Large intestine (tissue), 3 donors: Measurements from ENCODE around the gene C14orf119. TPM values are rescaled to one million over a fixed set of nuclear protein-coding genes. Genes with fewer than 3 reads are reported as not detected.

ENCODE experiments used
- DNase-seq, 2 donors: peaks; one replicate each; pipeline versions ENCODE4 v3.0.0 to v3.0.0-alpha.2; 2013
- H3K27ac ChIP-seq: one replicate; pipeline ENCODE4 v1.5.1; 2013; ENCODE audit warnings: low read length
- H3K27me3 ChIP-seq: 2 replicates; pipeline ENCODE4 v1.6.1; 2013; ENCODE audit warnings: low read length; ENCODE audit not compliant: control insufficient read depth, insufficient read depth
- H3K36me3 ChIP-seq: 2 replicates; pipeline ENCODE4 v1.6.1; 2013; ENCODE audit warnings: low read length; ENCODE audit not compliant: control insufficient read depth, insufficient read depth
- H3K4me1 ChIP-seq: one replicate; pipeline ENCODE4 v1.6.1; 2013; ENCODE audit warnings: low read length; ENCODE audit not compliant: control insufficient read depth, insufficient read depth
- H3K4me3 ChIP-seq: one replicate; pipeline ENCODE4 v1.5.1; 2013; ENCODE audit warnings: low read length
- H3K9me3 ChIP-seq: one replicate; pipeline ENCODE4 v1.6.1; 2013; ENCODE audit warnings: mild to moderate bottlenecking, low read depth, low read length, moderate library complexity; ENCODE audit not compliant: control insufficient read depth
- WGBS: methylation state at CpG from one replicate; pipeline ENCODE4 v1.1.5; 2013; ENCODE audit warnings: low lambda C conversion rate; ENCODE audit not compliant: insufficient coverage; 5-methylcytosine and 5-hydroxymethylcytosine counted together
- polyA plus RNA-seq: library from polyadenylated mRNA; unstranded; fragments of 120-200 nt; gene quantifications from one replicate; pipeline ENCODE4 v1.2.1, GENCODE V29; 2013

C14orf119 gene
- polyA plus RNA-seq, 1 donor = 60.9 TPM

DNA sequence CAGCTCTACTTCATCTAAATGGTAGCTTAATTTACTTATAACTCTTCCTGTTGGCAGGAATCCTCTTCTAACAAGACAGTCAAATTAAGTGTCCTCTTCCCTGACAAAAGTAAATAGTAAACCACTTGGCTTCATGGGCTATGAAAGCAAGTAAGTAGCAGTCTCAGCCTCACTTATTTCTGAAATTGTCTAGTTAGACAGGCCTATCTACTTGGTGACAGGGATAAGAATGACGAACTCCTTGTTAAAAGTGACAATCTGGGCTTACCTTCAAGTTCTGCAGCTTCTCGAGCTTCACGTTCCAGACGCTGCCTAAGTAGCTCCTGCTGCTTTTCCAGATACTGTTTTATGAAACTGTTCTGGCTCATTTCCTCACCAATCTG, 5.1 kb upstream of the C14orf119 start:
- no CpG with 5 or more reads among the region's 4 CpGs for WGBS
- H3K27ac ChIP-seq = no peak overlapping the region
- no peaks in the 10 kb centered on the region for H3K9me3 ChIP-seq
- H3K4me1 ChIP-seq = peaks cover 18% of the 10 kb centered on the region
- DNase-seq = no peak
- H3K36me3 ChIP-seq = peaks cover 63% of the 10 kb centered on the region
- H3K27me3 ChIP-seq = no peaks in the 10 kb centered on the region
- no peak overlapping the region for H3K4me3 ChIP-seq

DNA sequence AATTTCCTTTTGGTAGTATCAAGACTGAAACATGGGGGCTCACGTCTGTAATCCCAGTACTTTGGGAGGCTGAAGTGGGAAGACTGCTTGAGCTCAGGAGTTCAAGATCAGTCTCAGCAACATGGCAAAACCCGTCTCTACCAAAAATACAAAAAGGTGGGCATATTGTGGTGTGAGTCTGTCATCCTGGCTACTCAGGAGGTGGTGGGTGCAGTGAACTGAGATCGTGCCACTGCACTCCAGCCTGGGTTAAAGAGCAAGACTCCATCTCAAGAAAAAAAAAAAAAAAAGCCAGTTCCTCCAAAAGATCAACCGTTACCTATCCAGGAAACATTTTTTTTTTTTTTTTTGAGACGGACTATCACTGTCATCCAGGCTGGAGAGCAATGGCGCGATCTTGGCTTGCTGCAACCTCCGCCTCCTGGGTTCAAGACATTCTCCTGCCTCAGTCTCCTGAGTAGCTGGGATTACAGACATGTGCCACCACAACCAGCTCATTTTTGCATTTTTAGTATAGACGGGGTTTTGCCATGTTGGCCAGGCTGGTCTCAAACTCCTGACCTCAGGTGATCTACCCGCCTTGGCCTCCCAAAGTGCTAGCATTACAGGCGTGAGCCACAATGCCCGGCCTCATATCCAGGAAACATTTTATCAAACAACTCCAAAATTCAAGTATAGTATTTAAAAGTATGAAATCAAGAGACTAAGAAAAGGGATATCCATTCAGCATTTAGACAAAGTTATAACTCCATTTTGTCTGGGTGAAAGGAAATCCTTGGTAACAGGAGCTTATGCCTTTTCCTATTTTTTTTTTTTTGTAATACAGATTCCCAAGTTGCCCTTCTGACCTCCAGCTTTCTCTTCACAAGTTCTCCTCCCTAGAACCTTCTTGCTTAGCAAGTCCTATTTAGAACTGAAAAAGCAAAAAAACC, 3.7 kb upstream of the C14orf119 start:
- WGBS = no CpG with 5 or more reads among the region's 12 CpGs

GRCh38 chr14:23093104-23093503, 2.2 kb upstream of the C14orf119 start:
- H3K4me1 ChIP-seq = peaks cover 13% of the 10 kb centered on the region
- H3K9me3 ChIP-seq = no peaks in the 10 kb centered on the region
- DNase-seq = no peak
- H3K27me3 ChIP-seq = no peaks in the 10 kb centered on the region
- H3K4me3 ChIP-seq = peak overlapping the region; percentile 95
- peaks cover 48% of the 10 kb centered on the region for H3K36me3 ChIP-seq
- WGBS = 50% methylated on average over 1 of the region's 2 CpGs
- no peak overlapping the region for H3K27ac ChIP-seq

More for the DNA sequence above, 3.7 kb upstream of the C14orf119 start:
- no peaks in the 10 kb centered on the region for H3K9me3 ChIP-seq
- no peak overlapping the region for H3K27ac ChIP-seq
- H3K27me3 ChIP-seq = no peaks in the 10 kb centered on the region
- DNase-seq = no peak
- H3K36me3 ChIP-seq = peaks cover 52% of the 10 kb centered on the region
- peaks cover 13% of the 10 kb centered on the region for H3K4me1 ChIP-seq
- H3K4me3 ChIP-seq = no peak overlapping the region

- Histone ChIP-seq H3K27ac (no peak overlapping the region), H3K4me1 (peaks cover 13% of the 10 kb centered on the region), H3K4me3 (peak overlapping the region; percentile 95), H3K36me3 (peaks cover 48% of the 10 kb centered on the region), H3K9me3 (no peaks in the 10 kb centered on the region), H3K27me3 (no peaks in the 10 kb centered on the region)
- no peak for DNase-seq
- 60% methylated on average over 1 of the region's 2 CpGs for WGBS
These were observed 1.8 kb upstream of the C14orf119 start for GRCh38 chr14:23093526-23093925.

DNA sequence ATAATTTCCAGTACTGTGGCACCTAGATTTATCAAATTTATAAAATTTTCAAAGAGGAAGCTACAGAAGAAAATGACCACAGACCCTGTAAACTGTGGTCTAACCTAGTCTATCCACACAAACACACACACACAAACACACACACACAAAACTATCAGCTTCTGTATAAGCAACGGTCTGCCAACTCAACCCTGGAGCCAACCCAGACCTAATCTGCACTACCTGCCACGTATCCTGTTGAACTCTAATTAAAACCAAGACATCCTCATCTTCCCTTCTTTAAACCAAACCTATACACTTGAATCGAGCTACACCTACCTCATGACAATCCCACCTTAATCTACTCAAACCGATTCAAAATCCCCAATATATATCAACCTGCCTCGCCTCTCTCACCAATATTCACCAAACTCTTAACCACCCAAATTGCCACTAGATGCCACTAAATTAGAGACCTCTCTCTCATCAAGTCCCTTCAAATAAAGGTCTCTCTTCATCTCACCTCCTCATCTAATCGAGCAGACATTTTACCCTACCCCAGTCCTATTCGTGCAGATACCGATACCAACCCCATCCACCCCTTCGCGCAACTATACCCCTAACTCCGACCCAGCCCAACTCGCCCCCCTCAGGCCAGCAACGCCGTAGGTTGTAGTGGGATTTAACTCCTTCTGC, 1.2 kb upstream of the C14orf119 start:
- no peaks in the 10 kb centered on the region for H3K27me3 ChIP-seq
- H3K27ac ChIP-seq = peak overlapping the region; percentile 98
- peaks cover 13% of the 10 kb centered on the region for H3K4me1 ChIP-seq
- peaks cover 46% of the 10 kb centered on the region for H3K36me3 ChIP-seq
- WGBS = 0% methylated on average over 4 of the region's 14 CpGs
- no peaks in the 10 kb centered on the region for H3K9me3 ChIP-seq
- H3K4me3 ChIP-seq = peak overlapping the region; percentile 95
- no peak for DNase-seq

- no CpG with 5 or more reads among the region's 55 CpGs for WGBS
- Histone ChIP-seq H3K9me3 (no peaks in the 10 kb centered on the region), H3K36me3 (peaks cover 45% of the 10 kb centered on the region), H3K27ac (peak within 1 kb of the TSS; percentile 98), H3K27me3 (no peaks in the 10 kb centered on the region), H3K4me3 (peak within 1 kb of the TSS; percentile 95), H3K4me1 (peaks cover 13% of the 10 kb centered on the region)
- DNase-seq = peak in 1 of 2 donors; percentile 84
These were observed 574 bp upstream of the C14orf119 start, which contains the start of gene ACIN1 for GRCh38 chr14:23094666-23095195. Gene ACIN1, minus strand, starts transcription at chr14:23095136. Its CDS starts 24 bp downstream, at chr14:23095112.

GRCh38 chr14:23097786-23098185, 2.5 kb downstream of the C14orf119 start:
- no CpG with 5 or more reads among the region's 7 CpGs for WGBS
- peaks cover 10% of the 10 kb centered on the region for H3K4me1 ChIP-seq
- H3K9me3 ChIP-seq = no peaks in the 10 kb centered on the region
- H3K27me3 ChIP-seq = peaks cover 1% of the 10 kb centered on the region
- H3K36me3 ChIP-seq = peaks cover 20% of the 10 kb centered on the region
- DNase-seq = no peak
- no peak overlapping the region for H3K27ac ChIP-seq
- no peak overlapping the region for H3K4me3 ChIP-seq

DNA sequence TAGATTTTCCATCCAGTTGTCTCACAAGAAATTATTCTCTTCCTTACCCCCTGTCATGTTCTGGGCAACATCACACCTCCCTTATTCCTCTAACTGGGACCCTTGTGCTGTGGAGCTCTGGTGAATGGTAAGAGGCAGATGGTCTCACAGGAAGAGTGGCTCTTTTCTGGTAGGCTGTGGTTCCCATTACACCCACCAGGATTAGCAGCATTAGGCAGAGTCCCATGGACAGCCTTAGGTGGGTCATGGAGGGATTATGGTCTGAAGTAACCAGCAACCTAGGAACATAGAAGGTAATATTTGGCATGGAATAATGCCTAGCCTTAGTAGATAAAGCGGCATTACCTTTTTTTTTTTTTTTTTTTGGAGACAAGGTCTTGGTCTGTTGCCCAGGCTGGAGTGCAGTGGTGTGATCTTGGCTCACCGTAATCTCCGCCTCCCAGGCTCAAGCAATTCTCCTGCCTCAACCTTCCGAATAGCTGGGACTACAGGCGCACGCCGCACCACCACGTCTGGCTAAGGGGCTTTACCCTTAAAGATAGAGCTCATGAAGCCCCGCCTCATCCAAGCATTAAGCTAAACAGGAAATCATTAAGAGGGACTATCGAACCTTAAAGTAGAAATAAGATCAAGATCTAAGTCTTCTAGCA, 4.0 kb downstream of the C14orf119 start:
- Histone ChIP-seq H3K9me3 (no peaks in the 10 kb centered on the region), H3K4me3 (no peak overlapping the region), H3K27me3 (peaks cover 6% of the 10 kb centered on the region), H3K4me1 (no peaks in the 10 kb centered on the region), H3K27ac (no peak overlapping the region), H3K36me3 (peaks cover 20% of the 10 kb centered on the region)
- no CpG with 5 or more reads among the region's 10 CpGs for WGBS
- no peak for DNase-seq

GRCh38 chr14:23101213-23101970, 6.1 kb downstream of the C14orf119 start:
- Histone ChIP-seq H3K9me3 (no peaks in the 10 kb centered on the region), H3K4me3 (no peak overlapping the region), H3K27me3 (peaks cover 10% of the 10 kb centered on the region), H3K27ac (no peak overlapping the region), H3K36me3 (peaks cover 20% of the 10 kb centered on the region), H3K4me1 (no peaks in the 10 kb centered on the region)
- 80% methylated on average over 1 of the region's 6 CpGs for WGBS
- DNase-seq = no peak
